ENCODE measurements around the gene PEX1. TPM values are rescaled to one million over a fixed set of nuclear protein-coding genes. Genes with fewer than 3 reads are reported as not detected.
A peak's percentile ranks its signal among the peaks of the same experiment; 100 is the strongest.

PEX1 gene
- total RNA-seq, 2 donors from 2014 or later, result 11.3 to 15.4 TPM

DNA sequence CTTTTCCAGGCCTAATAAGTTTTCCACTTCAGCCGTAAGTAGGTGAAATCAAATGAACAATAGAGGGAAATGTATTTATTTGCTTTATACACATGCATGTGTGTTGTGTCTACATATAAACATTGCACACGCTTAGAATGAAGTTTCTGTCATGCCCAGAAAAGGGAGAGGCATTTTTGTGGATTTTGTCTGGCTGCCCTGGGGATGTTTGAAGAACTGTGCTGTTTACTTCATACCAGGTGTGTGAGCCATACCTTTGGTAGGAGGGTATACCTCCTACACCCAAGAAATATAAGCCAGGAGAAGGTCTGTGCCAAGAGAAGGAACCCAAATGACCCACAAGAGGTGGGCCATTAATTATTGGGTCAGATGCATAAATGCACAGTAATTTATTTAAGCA lies 68.2 kb downstream of the PEX1 start:
- no peak overlapping the region for H3K4me3 ChIP-seq

DNA sequence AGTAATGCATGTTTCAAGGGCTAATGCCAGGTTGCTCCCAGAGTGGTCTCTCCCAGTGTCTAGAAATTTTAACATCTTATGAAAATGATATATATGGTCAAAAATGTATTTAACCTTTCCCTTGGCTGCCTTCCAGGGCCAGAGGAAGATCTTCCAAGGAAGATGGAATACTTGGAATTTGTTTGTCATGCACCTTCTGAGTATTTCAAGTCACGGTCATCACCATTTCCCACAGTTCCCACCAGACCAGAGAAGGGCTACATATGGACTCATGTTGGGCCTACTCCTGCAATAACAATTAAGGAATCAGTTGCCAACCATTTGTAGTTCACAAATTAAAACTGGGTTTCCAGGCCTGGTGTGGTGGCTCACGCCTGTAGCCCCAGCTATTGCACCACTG lies 72.1 kb downstream of the PEX1 start:
- Histone ChIP-seq H3K36me3 (peaks cover 57% of the 10 kb centered on the region), H3K4me3 (no peak overlapping the region)

More for the DNA sequence above, 68.2 kb downstream of the PEX1 start:
- H3K36me3 ChIP-seq, result peaks cover 37% of the 10 kb centered on the region
- H3K9me3 ChIP-seq, result no peaks in the 10 kb centered on the region
- no peaks in the 10 kb centered on the region for H3K27me3 ChIP-seq
- H3K27ac ChIP-seq, result no peak overlapping the region
- no peaks in the 10 kb centered on the region for H3K4me1 ChIP-seq
- TF ChIP-seq, protein P1, sequence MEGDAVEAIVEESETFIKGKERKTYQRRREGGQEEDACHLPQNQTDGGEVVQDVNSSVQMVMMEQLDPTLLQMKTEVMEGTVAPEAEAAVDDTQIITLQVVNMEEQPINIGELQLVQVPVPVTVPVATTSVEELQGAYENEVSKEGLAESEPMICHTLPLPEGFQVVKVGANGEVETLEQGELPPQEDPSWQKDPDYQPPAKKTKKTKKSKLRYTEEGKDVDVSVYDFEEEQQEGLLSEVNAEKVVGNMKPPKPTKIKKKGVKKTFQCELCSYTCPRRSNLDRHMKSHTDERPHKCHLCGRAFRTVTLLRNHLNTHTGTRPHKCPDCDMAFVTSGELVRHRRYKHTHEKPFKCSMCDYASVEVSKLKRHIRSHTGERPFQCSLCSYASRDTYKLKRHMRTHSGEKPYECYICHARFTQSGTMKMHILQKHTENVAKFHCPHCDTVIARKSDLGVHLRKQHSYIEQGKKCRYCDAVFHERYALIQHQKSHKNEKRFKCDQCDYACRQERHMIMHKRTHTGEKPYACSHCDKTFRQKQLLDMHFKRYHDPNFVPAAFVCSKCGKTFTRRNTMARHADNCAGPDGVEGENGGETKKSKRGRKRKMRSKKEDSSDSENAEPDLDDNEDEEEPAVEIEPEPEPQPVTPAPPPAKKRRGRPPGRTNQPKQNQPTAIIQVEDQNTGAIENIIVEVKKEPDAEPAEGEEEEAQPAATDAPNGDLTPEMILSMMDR (IDR thresholded peaks at IDR 0.05), result no peak
- no peak for DNase-seq (ENCODE audit: low spot score)

DNA sequence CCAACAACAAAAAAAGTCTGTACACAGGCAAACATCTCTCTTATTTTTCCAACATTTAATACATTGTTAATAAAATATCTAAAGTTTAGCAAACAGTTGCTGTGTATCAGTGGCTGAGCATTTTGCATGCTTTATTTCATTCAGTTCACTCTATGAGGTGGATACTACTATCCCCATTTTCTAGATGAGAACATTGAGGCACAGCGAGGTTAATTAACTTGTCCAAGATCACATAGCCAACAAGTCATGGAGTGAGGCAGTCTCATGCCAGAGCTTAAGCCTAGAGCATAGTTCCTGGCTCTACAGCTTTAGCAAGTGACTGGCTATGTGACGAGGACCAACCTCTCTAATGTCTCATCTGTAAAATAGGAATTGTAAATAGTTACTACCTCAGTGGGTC lies 76.7 kb downstream of the PEX1 start:
- Histone ChIP-seq H3K27me3 (no peaks in the 10 kb centered on the region), H3K27ac (no peak overlapping the region), H3K9me3 (no peaks in the 10 kb centered on the region), H3K4me1 (peaks cover 0 to 12% of the 10 kb centered on the region in 2 donors), H3K36me3 (peaks cover 64% of the 10 kb centered on the region), H3K4me3 (no peak overlapping the region)
- DNase-seq (ENCODE audit: low spot score), result no peak
- TF ChIP-seq, protein P1 (IDR thresholded peaks at IDR 0.05), result no peak

More for the DNA sequence above, 72.1 kb downstream of the PEX1 start:
- TF ChIP-seq, protein P1 (IDR thresholded peaks at IDR 0.05), result no peak
- H3K27me3 ChIP-seq, result no peaks in the 10 kb centered on the region
- no peaks in the 10 kb centered on the region for H3K9me3 ChIP-seq
- no peaks in the 10 kb centered on the region for H3K4me1 ChIP-seq
- DNase-seq (ENCODE audit: low spot score), result no peak
- no peak overlapping the region for H3K27ac ChIP-seq

DNA sequence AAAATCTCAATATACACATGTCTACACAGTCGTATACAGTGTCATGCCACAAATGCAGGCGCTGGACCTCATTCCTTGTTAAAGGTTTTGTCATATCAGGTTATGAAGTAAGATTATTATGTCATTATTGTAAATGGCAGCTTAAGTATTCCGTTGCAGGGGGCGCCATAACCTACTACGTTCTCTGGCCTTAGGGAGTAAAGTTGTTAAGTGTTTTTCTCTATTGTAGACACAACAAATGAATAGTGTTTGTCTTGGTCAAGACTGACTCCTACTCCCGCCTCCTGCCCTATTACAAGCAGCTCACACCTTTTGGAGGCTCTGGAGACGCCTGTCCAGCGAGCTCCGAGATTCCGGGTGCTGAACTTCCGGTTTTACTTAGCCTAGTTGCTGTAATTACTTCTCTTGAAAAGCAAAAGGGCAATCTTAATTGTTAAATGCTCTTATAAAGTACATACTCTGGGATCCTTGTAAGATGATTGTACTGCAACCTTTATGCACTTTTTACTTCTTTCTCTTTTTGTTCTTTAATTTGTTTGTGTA lies 80.0 kb downstream of the PEX1 start:
- peaks cover 0 to 12% of the 10 kb centered on the region in 2 donors for H3K4me1 ChIP-seq
- no peaks in the 10 kb centered on the region for H3K27me3 ChIP-seq
- peak overlapping the region; percentile 86 to 91 for H3K4me3 ChIP-seq
- peaks cover 34% of the 10 kb centered on the region for H3K36me3 ChIP-seq
- TF ChIP-seq, protein P1 (IDR thresholded peaks at IDR 0.05), result peak in 1 of 2 donors; percentile 58
- DNase-seq (ENCODE audit: low spot score), result peak; percentile 72
- no peaks in the 10 kb centered on the region for H3K9me3 ChIP-seq
- H3K27ac ChIP-seq, result peak overlapping the region; percentile 90 to 96

DNA sequence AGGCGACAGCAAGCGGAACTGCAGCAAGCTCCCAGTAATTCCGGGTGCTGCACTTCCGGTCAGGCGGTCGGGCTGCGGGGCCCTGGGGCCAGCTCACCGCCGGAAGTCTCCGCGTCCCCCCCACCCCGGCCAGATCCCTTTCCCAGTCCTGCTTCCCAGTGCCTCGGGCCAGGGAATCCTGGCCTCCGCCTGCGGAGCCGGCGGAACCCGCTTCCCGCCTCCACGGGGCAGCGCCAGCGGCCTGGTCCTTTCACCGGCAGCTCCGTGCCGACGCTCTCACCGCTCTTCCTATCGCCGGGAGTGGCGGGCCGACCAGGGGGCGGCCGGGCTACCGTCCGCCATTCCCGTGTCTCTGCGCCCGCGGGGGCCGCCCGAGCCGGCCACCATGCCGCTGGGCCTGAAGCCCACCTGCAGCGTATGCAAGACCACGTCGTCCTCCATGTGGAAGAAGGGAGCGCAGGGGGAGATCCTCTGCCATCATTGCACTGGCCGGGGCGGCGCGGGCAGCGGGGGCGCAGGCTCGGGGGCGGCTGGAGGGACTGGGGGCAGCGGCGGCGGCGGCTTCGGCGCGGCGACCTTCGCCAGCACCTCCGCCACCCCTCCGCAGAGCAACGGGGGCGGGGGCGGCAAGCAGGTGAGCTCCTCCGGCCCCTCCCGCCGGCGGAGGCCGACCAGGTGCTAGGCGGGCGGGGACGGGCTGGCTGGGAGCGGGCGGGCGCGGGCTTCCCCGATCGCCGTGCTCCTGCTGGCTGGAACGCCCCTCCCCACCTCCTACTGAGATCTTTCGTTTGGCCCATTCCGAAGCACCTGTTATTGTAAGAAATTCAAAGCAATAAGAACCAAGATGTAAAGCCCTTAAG lies 80.7 kb downstream of the PEX1 start, which contains the start of gene GATAD1:
TSS of gene GATAD1 (plus strand) at position 138 of the 860 bp plus-strand sequence. CDS start at position 386, 248 bp downstream.
- DNase-seq (ENCODE audit: low spot score), result peak; percentile 91
- peaks cover 0 to 12% of the 10 kb centered on the region in 2 donors for H3K4me1 ChIP-seq

More for the DNA sequence above, 80.7 kb downstream of the PEX1 start, which contains the start of gene GATAD1:
- Histone ChIP-seq H3K27me3 (no peaks in the 10 kb centered on the region), H3K27ac (peak within 1 kb of the TSS; percentile 90 to 96), H3K9me3 (no peaks in the 10 kb centered on the region), H3K4me3 (peak within 1 kb of the TSS; percentile 86 to 91), H3K36me3 (peaks cover 33% of the 10 kb centered on the region)
- TF ChIP-seq, protein P1 (IDR thresholded peaks at IDR 0.05), result peak in 1 of 2 donors; percentile 94
